OCI-LY7 (cell line): ENCODE data around the gene RBM28.

Experiments used
- EZH2phosphoT487 ChIP-seq: fragments of 200-600 bp; sonication (generic); IDR thresholded peaks from 2 replicates; pipeline ENCODE4 v1.6.1; 2018; ENCODE audit warnings: low read depth, borderline replicate concordance, mild to moderate bottlenecking, mixed run types, antibody characterized with exemption, low read length, moderate library complexity, mixed read lengths
- TF ChIP-seq, protein P1 (sequence below): fragments of 200-600 bp; sonication (generic); conservative IDR thresholded peaks from 2 replicates; pipeline ENCODE4 v1.5.1; 2014; ENCODE audit warnings: mild to moderate bottlenecking, antibody characterized with exemption, low read length, moderate library complexity, mixed read lengths

DNA sequence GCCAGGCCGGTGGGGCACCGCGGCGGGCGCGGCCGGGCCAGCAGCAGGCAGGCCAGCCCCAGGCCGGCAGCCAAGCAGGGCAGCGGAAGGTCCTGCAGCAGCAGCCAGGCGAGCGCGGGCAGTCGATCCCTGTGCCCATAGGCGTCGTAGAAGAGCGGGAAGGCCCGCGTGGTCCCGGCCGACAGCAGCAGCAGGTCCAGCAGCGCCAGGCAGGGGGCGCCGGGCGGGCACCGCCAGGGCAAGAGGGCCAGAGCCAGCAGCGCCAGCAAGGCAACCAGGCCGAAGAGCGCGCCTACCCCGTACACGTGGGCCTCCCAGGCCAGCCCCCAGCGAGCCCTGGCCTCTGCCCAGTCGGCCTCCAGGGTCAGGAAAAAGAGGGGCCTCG, 8.4 kb upstream of the RBM28 start:
- no peak for TF ChIP-seq EZH2phosphoT487
- TF ChIP-seq, protein P1, sequence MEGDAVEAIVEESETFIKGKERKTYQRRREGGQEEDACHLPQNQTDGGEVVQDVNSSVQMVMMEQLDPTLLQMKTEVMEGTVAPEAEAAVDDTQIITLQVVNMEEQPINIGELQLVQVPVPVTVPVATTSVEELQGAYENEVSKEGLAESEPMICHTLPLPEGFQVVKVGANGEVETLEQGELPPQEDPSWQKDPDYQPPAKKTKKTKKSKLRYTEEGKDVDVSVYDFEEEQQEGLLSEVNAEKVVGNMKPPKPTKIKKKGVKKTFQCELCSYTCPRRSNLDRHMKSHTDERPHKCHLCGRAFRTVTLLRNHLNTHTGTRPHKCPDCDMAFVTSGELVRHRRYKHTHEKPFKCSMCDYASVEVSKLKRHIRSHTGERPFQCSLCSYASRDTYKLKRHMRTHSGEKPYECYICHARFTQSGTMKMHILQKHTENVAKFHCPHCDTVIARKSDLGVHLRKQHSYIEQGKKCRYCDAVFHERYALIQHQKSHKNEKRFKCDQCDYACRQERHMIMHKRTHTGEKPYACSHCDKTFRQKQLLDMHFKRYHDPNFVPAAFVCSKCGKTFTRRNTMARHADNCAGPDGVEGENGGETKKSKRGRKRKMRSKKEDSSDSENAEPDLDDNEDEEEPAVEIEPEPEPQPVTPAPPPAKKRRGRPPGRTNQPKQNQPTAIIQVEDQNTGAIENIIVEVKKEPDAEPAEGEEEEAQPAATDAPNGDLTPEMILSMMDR = no peak
